Pancreas (tissue), 10 donors: ENCODE data around the gene ZNF787. TPM values are rescaled to one million over a fixed set of nuclear protein-coding genes. Genes with fewer than 3 reads are reported as not detected.

Experiments
- ATAC-seq, 4 donors: fragments of 200-7000 bp; cut with Tn5 transposase; one replicate each; pipeline versions ENCODE4 v1.8.0 to v1.9.1; 2020; ENCODE audit warnings: mild to moderate bottlenecking in 4 of 4, moderate library complexity in 4 of 4
- DNase-seq, 6 donors: peaks; one replicate each; pipeline ENCODE4 v3.0.0-alpha.2; 2020
- FAIRE-seq: peaks from 2 replicates; lab custom pipeline; 2012; peaks lifted over from hg19 to GRCh38; lab: Jason Lieb, UNC
- H3K27ac ChIP-seq, 4 donors: fragments of 200-600 bp; sonication (generic); 1 replicate in 3 of 4; 2 replicates in 1 of 4; pipeline versions ENCODE4 v1.5.0 to v1.8.0; 2020
- H3K27me3 ChIP-seq, 4 donors: fragments of 200-600 bp; one replicate each; pipeline ENCODE4 v1.8.0; 2021
- H3K36me3 ChIP-seq, 3 donors: fragments of 200-600 bp; sonication (generic) in 1 of 3; one replicate each; pipeline versions ENCODE4 v1.5.0 to v1.8.0; 2020 to 2021
- H3K4me1 ChIP-seq, 3 donors: fragments of 200-600 bp; one replicate each; pipeline ENCODE4 v1.8.0; 2021
- H3K4me3 ChIP-seq, 4 donors: fragments of 200-600 bp; sonication (generic) in 2 of 4; one replicate each; pipeline versions ENCODE4 v1.5.0 to v1.8.0; 2020 to 2021
- H3K9me3 ChIP-seq, 4 donors: fragments of 200-600 bp; one replicate each; pipeline ENCODE4 v1.8.0; 2021
- CTCF ChIP-seq, 4 donors: fragments of 200-600 bp; sonication (generic) in 3 of 4; IDR thresholded peaks; one replicate each; pipeline versions ENCODE4 v1.5.0 to v1.8.0; 2021; ENCODE audit warnings: antibody characterized with exemption in 4 of 4
- WGBS, 2 donors: extraction: QIAGEN DNeasy Blood & Tissue Kit; methylation state at CpG; one replicate each; pipeline ENCODE4 v1.1.7; 2013; 5-methylcytosine and 5-hydroxymethylcytosine counted together
- intact Hi-C, 3 donors: fragments of 100-400 bp; cut with DNase I; formaldehyde crosslinking; loops; one replicate each; pipeline versions ENCODE4 v1.11.1 to v1.14.2; 2022
- polyA plus RNA-seq, 2 donors: library from polyadenylated mRNA; stranded (reverse); fragments of 200-250 nt; gene quantifications; one replicate each; pipeline ENCODE4 v1.2.3, GENCODE V29; 2013
- total RNA-seq, 6 donors: library from RNA; stranded (reverse); fragmentation: NEBNext Ultra II Directional in 4 of 6; extraction: Animal tissue kit (Norgen Biotek cat#: 25700) in 4 of 6; gene quantifications; one replicate each; pipeline versions ENCODE4 v1.2.1 to v1.2.4, GENCODE V29; 2021 to 2023
- donor health status: healthy with polysubstance abuse.
- donor health status: DM: no; HTN: no; CAD: no; lungs with moderate emphysema.
- donor health status: DM: no; HTN: no; CAD: no.
- donor health status: control.
- donor health status: control.
- donor health status: Bipolar disorder and iron deficiency.
- donor health status: DM: yes; HTN: yes; CAD: no.
- donor health status: DM: no; HTN: no; CAD: no.
- donor health status: DM: no; HTN: no; CAD: no.
- donor health status: DM: yes; HTN: yes; CAD: no.

The ZNF787 gene
- total and polyA plus RNA-seq, 8 donors = 13.6 to 41.9 (median 25.6) TPM

DNA sequence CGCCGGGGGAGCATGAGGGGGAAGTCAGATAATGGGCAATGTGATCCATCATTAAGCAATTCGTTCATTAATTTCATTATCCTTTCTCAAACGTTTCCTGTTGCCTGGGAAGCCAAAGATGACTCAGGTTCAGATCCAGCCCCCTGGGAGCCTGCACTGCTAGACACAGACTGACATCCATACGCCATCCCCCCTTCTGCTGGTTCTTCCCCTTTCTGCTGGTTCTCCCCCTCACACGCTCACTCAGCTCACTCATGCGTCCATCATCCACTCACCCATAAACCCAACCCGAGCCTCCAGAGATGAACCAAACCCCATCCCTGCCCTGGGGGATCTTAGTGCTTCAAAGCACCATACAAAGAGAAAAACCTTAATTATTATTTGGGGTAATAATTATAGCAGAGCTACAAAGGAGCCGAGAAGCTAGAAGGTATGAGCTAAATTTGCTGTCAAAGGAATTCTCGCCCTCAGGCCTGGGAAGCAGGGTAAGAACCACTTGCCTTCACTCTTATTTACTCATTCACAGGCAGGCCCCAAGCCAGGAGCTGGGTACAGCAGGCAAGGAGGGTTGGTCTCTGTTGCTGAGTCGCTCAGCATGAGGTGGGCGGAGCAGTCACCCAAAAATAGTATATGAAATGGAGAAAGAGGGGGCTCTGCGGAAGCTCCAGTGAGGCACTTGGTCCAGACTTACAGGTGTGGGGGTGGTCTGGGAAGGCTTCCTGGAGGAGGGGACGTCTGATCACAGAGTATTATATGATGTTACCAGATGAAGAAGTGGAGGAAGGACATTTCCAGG is 13.0 kb upstream of the ZNF787 start:
- Histone ChIP-seq H3K9me3 (no peaks in the 10 kb centered on the region), H3K27ac (no peak overlapping the region), H3K36me3 (no peaks in the 10 kb centered on the region), H3K27me3 (no peaks in the 10 kb centered on the region), H3K4me1 (peaks cover 18 to 43% (median 41%) of the 10 kb centered on the region in 3 donors), H3K4me3 (no peak overlapping the region)
- 82% methylated on average over 12 to 14 of the region's 14 CpGs for WGBS, 2 donors
- DNase-seq (no peak), ATAC-seq (no peak), FAIRE-seq (no peak)
- TF ChIP-seq CTCF (IDR thresholded peaks at IDR 0.05) = no peak
- intact Hi-C loops = no loop called here

DNA sequence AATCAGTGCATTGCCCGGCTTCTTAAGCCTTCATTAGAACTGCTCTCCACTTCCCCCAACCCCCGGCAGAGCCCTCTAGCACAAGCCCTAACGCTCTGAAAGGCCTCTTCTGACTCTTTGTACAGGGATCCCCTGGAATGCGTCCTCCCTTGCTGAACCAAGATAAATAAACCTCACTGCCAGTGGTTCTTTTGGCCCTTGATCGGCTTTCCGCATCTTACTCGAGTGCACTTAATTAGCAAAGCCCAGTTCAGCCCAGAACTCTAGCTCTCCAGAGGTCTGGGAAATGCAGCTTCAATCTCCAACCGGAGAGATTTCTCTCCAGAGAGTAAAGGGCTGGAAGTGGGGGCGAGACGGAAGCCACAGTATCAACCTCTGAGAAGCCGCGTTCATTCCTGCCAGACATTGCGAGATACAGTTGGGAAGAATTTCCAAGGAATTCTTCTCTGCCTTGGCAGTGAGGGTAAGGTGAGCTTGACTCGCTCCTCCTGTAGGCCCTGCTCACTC is 11.3 kb upstream of the ZNF787 start:
- 69 to 75% methylated on average over 14 of the region's 14 CpGs for WGBS, 2 donors
- Histone ChIP-seq H3K36me3 (no peaks in the 10 kb centered on the region), H3K27me3 (no peaks in the 10 kb centered on the region), H3K4me3 (no peak overlapping the region), H3K27ac (no peak overlapping the region), H3K9me3 (no peaks in the 10 kb centered on the region), H3K4me1 (peaks cover 9 to 28% (median 25%) of the 10 kb centered on the region in 3 donors)
- no peak for TF ChIP-seq CTCF (IDR thresholded peaks at IDR 0.05)
- no peak for FAIRE-seq
- intact Hi-C loops = no loop called here
- no peak for DNase-seq
- ATAC-seq = no peak

- WGBS, 2 donors = 88 to 91% methylated on average over 8 of the region's 8 CpGs
- intact Hi-C loops = no loop called here
- FAIRE-seq = no peak
- no peak for DNase-seq
- Histone ChIP-seq H3K27ac (no peak overlapping the region), H3K36me3 (no peaks in the 10 kb centered on the region), H3K4me1 (peaks cover 2 to 20% (median 18%) of the 10 kb centered on the region in 3 donors), H3K9me3 (no peaks in the 10 kb centered on the region), H3K4me3 (no peak overlapping the region), H3K27me3 (no peaks in the 10 kb centered on the region)
- no peak for TF ChIP-seq CTCF (IDR thresholded peaks at IDR 0.05)
- ATAC-seq = no peak
Measured at GRCh38 chr19:56131651-56132050, 10.6 kb upstream of the ZNF787 start.

DNA sequence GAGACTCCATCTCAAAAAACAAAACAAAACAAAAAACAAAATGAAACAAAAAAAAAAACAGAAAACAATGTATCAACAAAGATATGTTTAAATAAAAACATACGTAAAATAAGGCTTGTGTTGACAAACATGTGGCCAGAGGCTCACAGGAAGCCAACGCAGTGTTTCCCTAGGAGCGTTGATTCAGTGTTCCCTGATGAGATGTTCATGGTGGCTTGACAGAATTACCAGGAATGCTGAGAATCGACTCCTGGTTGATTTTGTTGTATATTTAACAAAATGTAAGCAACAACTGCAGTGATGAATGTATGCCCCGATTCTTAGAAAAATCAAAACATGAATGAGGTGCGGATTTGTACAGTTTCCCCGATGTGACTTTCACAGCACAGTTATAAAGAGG is 8.9 kb upstream of the ZNF787 start:
- Histone ChIP-seq H3K27me3 (no peaks in the 10 kb centered on the region), H3K4me1 (peaks cover 4 to 17% (median 5%) of the 10 kb centered on the region in 3 donors), H3K9me3 (no peaks in the 10 kb centered on the region), H3K27ac (no peak overlapping the region), H3K4me3 (no peak overlapping the region), H3K36me3 (no peaks in the 10 kb centered on the region)
- TF ChIP-seq CTCF (IDR thresholded peaks at IDR 0.05) = no peak
- DNase-seq (no peak), ATAC-seq (no peak), FAIRE-seq (no peak)
- WGBS, 2 donors = 80 to 81% methylated on average over 7 of the region's 7 CpGs
- intact Hi-C loops = no loop called here
